DND-41 (cell line): ENCODE results near the gene CLDN34.

Experiments used
- CTCF ChIP-seq: IDR thresholded peaks from 2 replicates; pipeline ENCODE4 v1.5.1; 2012; ENCODE audit warnings: borderline replicate concordance, low read length, moderate library complexity, mild to moderate bottlenecking; ENCODE audit not compliant: poor library complexity, severe bottlenecking; ENCODE audit errors: extremely low read depth
- EZH2 ChIP-seq: IDR thresholded peaks from 3 replicates; pipeline ENCODE4 v1.6.1; 2012; ENCODE audit warnings: borderline replicate concordance, low read depth, mild to moderate bottlenecking, moderate library complexity, low read length, inconsistent platforms; ENCODE audit not compliant: severe bottlenecking

GRCh38 chrX:9957743-9958142 lies 9.4 kb upstream of the CLDN34 start:
- no peak for TF ChIP-seq CTCF
- no peak for TF ChIP-seq EZH2
